Heart left ventricle (tissue), 16 donors: ENCODE measurements around the gene RGS7. TPM values are rescaled to one million over a fixed set of nuclear protein-coding genes. Genes with fewer than 3 reads are reported as not detected.
"Not testable (repeated sequence)": the region's sequence is repeated elsewhere in the genome, so short reads cannot be mapped to it uniquely, and the experiment has no call there.

Experiments
- ATAC-seq, 4 donors: fragments of 200-7000 bp; cut with Tn5 transposase; one replicate each; pipeline ENCODE4 v1.9.1; 2020 to 2022; ENCODE audit warnings: moderate library complexity in 4 of 4, mild to moderate bottlenecking in 3 of 4, moderate number of reproducible peaks in 1 of 4
- DNase-seq, 5 donors: peaks; one replicate each; pipeline ENCODE4 v3.0.0-alpha.2; 2020
- H3K27ac ChIP-seq, 12 donors: fragments of 200-600 bp; sonication (generic) in 4 of 12; one replicate each; pipeline versions ENCODE4 v1.5.0 to v1.8.0; 2016 to 2022; ENCODE audit warnings: mild to moderate bottlenecking in 2 of 12
- H3K27me3 ChIP-seq, 9 donors: fragments of 200-600 bp; sonication (generic) in 2 of 9; one replicate each; pipeline versions ENCODE4 v1.5.1 to v1.8.0; 2016 to 2022; ENCODE audit warnings: mild to moderate bottlenecking in 3 of 9
- H3K36me3 ChIP-seq, 9 donors: fragments of 200-600 bp; sonication (generic) in 2 of 9; one replicate each; pipeline versions ENCODE4 v1.5.0 to v1.8.0; 2018 to 2022; ENCODE audit warnings: mild to moderate bottlenecking in 2 of 9
- H3K4me1 ChIP-seq, 12 donors: fragments of 200-600 bp; sonication (generic) in 4 of 12; one replicate each; pipeline versions ENCODE4 v1.5.0 to v1.8.0; 2016 to 2022; ENCODE audit warnings: mild to moderate bottlenecking in 3 of 12
- H3K4me3 ChIP-seq, 12 donors: fragments of 200-600 bp; sonication (generic) in 4 of 12; one replicate each; pipeline versions ENCODE4 v1.5.0 to v1.8.0; 2017 to 2022; ENCODE audit warnings: mild to moderate bottlenecking in 9 of 12, moderate library complexity in 4 of 12
- H3K9me3 ChIP-seq, 12 donors: fragments of 200-600 bp; sonication (generic) in 4 of 12; one replicate each; pipeline versions ENCODE4 v1.5.0 to v1.8.0; 2016 to 2022; ENCODE audit warnings: mild to moderate bottlenecking in 1 of 12
- CTCF ChIP-seq, 12 donors: fragments of 200-600 bp; sonication (generic) in 4 of 12; IDR thresholded peaks; one replicate each; pipeline versions ENCODE4 v1.5.0 to v1.8.0; 2018 to 2022; ENCODE audit warnings: antibody characterized with exemption in 12 of 12, mild to moderate bottlenecking in 5 of 12
- POLR2A ChIP-seq, 2 donors: fragments of 450-650 bp; IDR thresholded peaks; one replicate each; pipeline ENCODE4 v1.6.1; 2017; ENCODE audit warnings: antibody characterized with exemption in 2 of 2, mild to moderate bottlenecking in 2 of 2, moderate library complexity in 2 of 2
- WGBS, 4 donors: extraction: QIAGEN DNeasy Blood & Tissue Kit in 2 of 4; methylation state at CpG; one replicate each; pipeline versions ENCODE4 v1.1.5 to v1.1.7; 2013 to 2018; 5-methylcytosine and 5-hydroxymethylcytosine counted together
- intact Hi-C, 10 donors: fragments of 100-400 bp; cut with DNase I; formaldehyde crosslinking; loops; one replicate each; pipeline versions ENCODE4 v1.11.1 to v1.14.2; 2022
- polyA plus RNA-seq, 2 donors: library from polyadenylated mRNA; stranded (reverse); fragments of 200-250 nt; gene quantifications; one replicate each; pipeline ENCODE4 v1.2.3, GENCODE V29; 2013
- total RNA-seq, 9 donors: library from RNA; depleted of rRNA in 2 of 9; stranded (reverse); fragments of >200 nt in 2 of 9; fragmentation: NEBNext Ultra II Directional in 3 of 9; extraction: Animal tissue kit (Norgen Biotek cat#: 25700) in 3 of 9; gene quantifications; one replicate each; pipeline versions ENCODE4 v1.1.0 to v1.2.4, GENCODE V29; 2016 to 2023
- donor health status: ischemic (EF 13 %, LVEDD 7.1; RV severe dilation, severe dysfunction).
- donor health status: healthy with polysubstance abuse.
- donor health status: DM: no; HTN: yes; CAD: no.
- donor health status: DM: no; HTN: no; CAD: no.
- donor health status: ischemic (EF 25% LVEDD 6.9; RV normal size, moderate dysfunction).
- donor health status: ischemic (EF 25% LVEDD 5.7; RV mildly dilated, moderate dysfunction).
- donor health status: healthy.
- donor health status: DM: yes; HTN: yes; CAD: no.
- donor health status: ischemic (EF 35%, LVEDD 5.7; RV mildly dilated, moderate dysfunction).
- donor health status: nonischemic (EF 11% LVEDD 7.7; RV severe dilation, severe dysfunction).
- donor health status: DM: yes; HTN: yes; CAD: no.
- donor health status: PGD.
- donor health status: ischemic (EF 29% LVEDD 5.4; RV normal size, mild dysfunction).
- donor health status: nonischemic (EF 23%, LVEDD 6.1; RV moderate dilation, normal function).

RGS7 gene
- total and polyA plus RNA-seq, 11 donors = not detected

GRCh38 chr1:240888039-240888786 lies 468.8 kb downstream of the RGS7 start:
- intact Hi-C loops = no loop called here
- TF ChIP-seq POLR2A (IDR thresholded peaks at IDR 0.05) = no peak
- TF ChIP-seq CTCF (IDR thresholded peaks at IDR 0.05) = peak in 7 of 12 donors; percentile 13 to 43 (median 32)

GRCh38 chr1:240883490-240883889 lies 473.5 kb downstream of the RGS7 start:
- Histone ChIP-seq H3K4me1 (no peaks in the 10 kb centered on the region), H3K9me3 (peaks cover 0 to 9% (median 0%) of the 10 kb centered on the region in 12 donors), H3K4me3 (no peak overlapping the region), H3K27me3 (no peaks in the 10 kb centered on the region), H3K36me3 (no peaks in the 10 kb centered on the region), H3K27ac (no peak overlapping the region)
- ATAC-seq (no peak), DNase-seq (no peak)
- TF ChIP-seq POLR2A (IDR thresholded peaks at IDR 0.05) = no peak
- TF ChIP-seq CTCF (IDR thresholded peaks at IDR 0.05) = no peak
- intact Hi-C loops = no loop called here
- WGBS, 4 donors = 87 to 95% (median 93%) methylated on average over 3 of the region's 3 CpGs

More at GRCh38 chr1:240888039-240888786, 468.8 kb downstream of the RGS7 start:
- Histone ChIP-seq H3K9me3 (peaks cover 0 to 9% (median 0%) of the 10 kb centered on the region in 12 donors), H3K4me1 (no peaks in the 10 kb centered on the region), H3K4me3 (no peak overlapping the region), H3K27me3 (no peaks in the 10 kb centered on the region), H3K27ac (no peak overlapping the region), H3K36me3 (no peaks in the 10 kb centered on the region)
- WGBS, 4 donors = 55 to 59% (median 57%) methylated on average over 15 of the region's 15 CpGs
- ATAC-seq = no peak
- no peak for DNase-seq

- intact Hi-C loops, DNase-seq, H3K4me3 ChIP-seq, H3K36me3 ChIP-seq, H3K9me3 ChIP-seq, H3K4me1 ChIP-seq, H3K27ac ChIP-seq, H3K27me3 ChIP-seq, ATAC-seq: not testable (repeated sequence)
- 87 to 94% (median 91%) methylated on average over 6 of the region's 6 CpGs for WGBS, 4 donors
These were observed 474.2 kb downstream of the RGS7 start for GRCh38 chr1:240882656-240883308.

GRCh38 chr1:240878631-240879030 lies 478.4 kb downstream of the RGS7 start:
- H3K4me1 ChIP-seq = no peaks in the 10 kb centered on the region
- TF ChIP-seq POLR2A (IDR thresholded peaks at IDR 0.05) (no peak), CTCF (IDR thresholded peaks at IDR 0.05) (no peak)
- WGBS, 4 donors = 84 to 95% (median 92%) methylated on average over 1 of the region's 1 CpG
- DNase-seq (no peak), ATAC-seq (no peak)
- no peak overlapping the region for H3K27ac ChIP-seq
- intact Hi-C loops = no loop called here
- H3K4me3 ChIP-seq = no peak overlapping the region
- H3K36me3 ChIP-seq = no peaks in the 10 kb centered on the region
- no peaks in the 10 kb centered on the region for H3K27me3 ChIP-seq
- peaks cover 0 to 12% (median 0%) of the 10 kb centered on the region in 12 donors for H3K9me3 ChIP-seq
